SU-DHL-6 (cell line): ENCODE measurements around the gene HBG1.

Experiments used
- EZH2phosphoT487 ChIP-seq: fragments of 200-600 bp; sonication (generic), shearing (Covaris generic); conservative IDR thresholded peaks from 2 replicates; pipeline ENCODE4 v1.6.1; 2018; ENCODE audit warnings: mild to moderate bottlenecking, antibody characterized with exemption, low read length, moderate library complexity, mixed read lengths
- TF ChIP-seq, protein P1 (sequence below): fragments of 200-600 bp; sonication (generic); IDR thresholded peaks from one replicate; pipeline ENCODE4 v1.5.1; 2017; ENCODE audit warnings: antibody characterized with exemption, mild to moderate bottlenecking, low read length, moderate library complexity; ENCODE audit not compliant: insufficient read depth, poor library complexity, severe bottlenecking

DNA sequence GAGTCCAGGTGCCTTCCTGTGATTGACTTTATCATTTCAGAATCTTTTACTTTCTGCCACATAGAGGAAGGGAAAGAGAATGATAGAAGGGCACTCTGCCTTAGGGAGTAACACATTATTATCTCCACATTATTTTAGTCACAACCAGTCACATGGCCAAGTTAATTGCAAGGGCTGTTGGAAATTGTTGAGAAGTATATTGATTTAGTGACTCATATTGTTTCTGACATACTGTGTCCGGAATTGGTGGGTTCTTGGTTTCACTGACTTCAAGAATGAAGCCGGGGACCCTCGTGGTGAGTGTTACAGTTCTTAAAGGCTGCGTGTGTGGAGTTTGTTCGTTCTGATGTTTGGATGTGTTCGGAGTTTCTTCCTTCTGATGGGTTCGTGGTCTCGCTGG lies 43.4 kb upstream of the HBG1 start:
- TF ChIP-seq, protein P1, sequence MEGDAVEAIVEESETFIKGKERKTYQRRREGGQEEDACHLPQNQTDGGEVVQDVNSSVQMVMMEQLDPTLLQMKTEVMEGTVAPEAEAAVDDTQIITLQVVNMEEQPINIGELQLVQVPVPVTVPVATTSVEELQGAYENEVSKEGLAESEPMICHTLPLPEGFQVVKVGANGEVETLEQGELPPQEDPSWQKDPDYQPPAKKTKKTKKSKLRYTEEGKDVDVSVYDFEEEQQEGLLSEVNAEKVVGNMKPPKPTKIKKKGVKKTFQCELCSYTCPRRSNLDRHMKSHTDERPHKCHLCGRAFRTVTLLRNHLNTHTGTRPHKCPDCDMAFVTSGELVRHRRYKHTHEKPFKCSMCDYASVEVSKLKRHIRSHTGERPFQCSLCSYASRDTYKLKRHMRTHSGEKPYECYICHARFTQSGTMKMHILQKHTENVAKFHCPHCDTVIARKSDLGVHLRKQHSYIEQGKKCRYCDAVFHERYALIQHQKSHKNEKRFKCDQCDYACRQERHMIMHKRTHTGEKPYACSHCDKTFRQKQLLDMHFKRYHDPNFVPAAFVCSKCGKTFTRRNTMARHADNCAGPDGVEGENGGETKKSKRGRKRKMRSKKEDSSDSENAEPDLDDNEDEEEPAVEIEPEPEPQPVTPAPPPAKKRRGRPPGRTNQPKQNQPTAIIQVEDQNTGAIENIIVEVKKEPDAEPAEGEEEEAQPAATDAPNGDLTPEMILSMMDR: no peak
- TF ChIP-seq EZH2phosphoT487: no peak
